IMR-90 (cell line): ENCODE measurements around the gene PAPPA. TPM values are rescaled to one million over a fixed set of nuclear protein-coding genes. Genes with fewer than 3 reads are reported as not detected.

ENCODE experiments used
- ATAC-seq: fragments of 200-7000 bp; cut with Tn5 transposase; 2 replicates; pipeline ENCODE4 v1.9.1; 2020; ENCODE audit warnings: low read depth, mild to moderate bottlenecking, moderate library complexity
- BruUV-seq: library from RNA; stranded (reverse); fragments of 400-500 nt; replicated peaks from 2 replicates; lab custom pipeline; 2021; lab: Mats Ljungman, UMichigan
- CTCF ChIA-PET: fragments of 300-600 bp; formaldehyde crosslinking; extraction: SDS; loops from one replicate; lab custom pipeline; 2021; ENCODE audit warnings: antibody characterized with exemption; lab: Yijun Ruan, JAX
- POLR2A ChIA-PET: fragments of 300-600 bp; sonication (Branson Sonifier 250); formaldehyde crosslinking; loops from one replicate; lab custom pipeline; 2022; ENCODE audit warnings: antibody characterized with exemption; ENCODE audit not compliant: unreplicated experiment; lab: Charles Lee
- DNase-seq: peaks from one replicate; pipeline ENCODE4 v3.0.0; 2013
- H2AFZ ChIP-seq: replicated peaks from 2 replicates; pipeline ENCODE3; 2013; ENCODE audit warnings: low read length, mild to moderate bottlenecking; ENCODE audit not compliant: poor library complexity
- H2AK5ac ChIP-seq: 2 replicates; pipeline ENCODE4 v1.6.1; 2013; ENCODE audit warnings: low read depth, low read length, inconsistent platforms
- H2AK9ac ChIP-seq: replicated peaks from 2 replicates; pipeline ENCODE3; 2013; ENCODE audit warnings: mild to moderate bottlenecking, low read depth, low read length, moderate library complexity; ENCODE audit not compliant: poor library complexity
- H2BK120ac ChIP-seq: 2 replicates; pipeline ENCODE4 v1.6.1; 2013; ENCODE audit warnings: low read depth, low read length, inconsistent platforms
- H2BK15ac ChIP-seq: 3 replicates; pipeline ENCODE4 v1.6.1; 2013; ENCODE audit warnings: low read depth, low read length, inconsistent platforms
- H2BK20ac ChIP-seq: 2 replicates; pipeline ENCODE4 v1.6.1; 2013; ENCODE audit warnings: low read depth, mild to moderate bottlenecking, inconsistent platforms, low read length, moderate library complexity
- H2BK5ac ChIP-seq: 2 replicates; pipeline ENCODE4 v1.6.1; 2013; ENCODE audit warnings: mild to moderate bottlenecking, low read depth, low read length, inconsistent platforms; ENCODE audit not compliant: poor library complexity, severe bottlenecking
- H3K14ac ChIP-seq: replicated peaks from 2 replicates; pipeline ENCODE4 v1.6.1; 2013; ENCODE audit warnings: low read depth, low read length, inconsistent platforms
- H3K18ac ChIP-seq: 2 replicates; pipeline ENCODE4 v1.6.1; 2013; ENCODE audit warnings: low read depth, low read length, control low read depth
- H3K23ac ChIP-seq: 2 replicates; pipeline ENCODE4 v1.6.1; 2013; ENCODE audit warnings: low read depth, low read length, inconsistent platforms
- H3K27ac ChIP-seq: 2 replicates; pipeline ENCODE4 v1.5.1; 2013; ENCODE audit warnings: mild to moderate bottlenecking, control low read depth, low read length; ENCODE audit not compliant: insufficient read depth
- H3K27me3 ChIP-seq: 2 replicates; pipeline ENCODE4 v1.6.1; 2013; ENCODE audit warnings: low read length; ENCODE audit not compliant: control insufficient read depth, insufficient read depth
- H3K36me3 ChIP-seq: 2 replicates; pipeline ENCODE4 v1.6.1; 2013; ENCODE audit warnings: low read length, mixed read lengths; ENCODE audit not compliant: control insufficient read depth, insufficient read depth
- H3K4ac ChIP-seq: 2 replicates; pipeline ENCODE4 v1.6.1; 2013; ENCODE audit warnings: low read depth, low read length, inconsistent platforms
- H3K4me1 ChIP-seq: 2 replicates; pipeline ENCODE4 v1.6.1; 2013; ENCODE audit warnings: low read length, mixed read lengths; ENCODE audit not compliant: control insufficient read depth, insufficient read depth
- H3K4me2 ChIP-seq: 2 replicates; pipeline ENCODE4 v1.6.1; 2013; ENCODE audit warnings: low read depth, mild to moderate bottlenecking, control low read depth, low read length, moderate library complexity
- H3K4me3 ChIP-seq: 2 replicates; pipeline ENCODE4 v1.5.1; 2013; ENCODE audit warnings: low read depth, mild to moderate bottlenecking, control low read depth, low read length, moderate library complexity; ENCODE audit not compliant: insufficient read depth
- H3K56ac ChIP-seq: 2 replicates; pipeline ENCODE4 v1.6.1; 2013; ENCODE audit warnings: low read length, inconsistent platforms; ENCODE audit not compliant: insufficient read depth; ENCODE audit errors: extremely low read depth
- H3K79me1 ChIP-seq, 2 experiments: 2 replicates each; pipeline ENCODE4 v1.6.1; 2013; ENCODE audit warnings: low read length in 2 of 2, inconsistent platforms in 1 of 2, low read depth in 1 of 2
- H3K9ac ChIP-seq: 2 replicates; pipeline ENCODE4 v1.6.1; 2013; ENCODE audit warnings: low read depth, low read length, control low read depth
- H3K9me1 ChIP-seq: 2 replicates; pipeline ENCODE4 v1.6.1; 2013; ENCODE audit warnings: low read length, inconsistent platforms; ENCODE audit not compliant: insufficient read depth
- H3K9me3 ChIP-seq: 2 replicates; pipeline ENCODE4 v1.6.1; 2013; ENCODE audit warnings: low read length; ENCODE audit not compliant: control insufficient read depth, insufficient read depth
- H4K20me1 ChIP-seq: 2 replicates; pipeline ENCODE4 v1.6.1; 2013; ENCODE audit warnings: low read length, inconsistent platforms; ENCODE audit not compliant: insufficient read depth
- H4K5ac ChIP-seq: 2 replicates; pipeline ENCODE4 v1.6.1; 2013; ENCODE audit warnings: mild to moderate bottlenecking, low read depth, low read length, control low read depth
- H4K8ac ChIP-seq, 2 experiments: 2 replicates each; pipeline ENCODE4 v1.6.1; 2013; ENCODE audit warnings: low read depth in 2 of 2, low read length in 2 of 2, control low read depth in 1 of 2, inconsistent platforms in 1 of 2
- H4K91ac ChIP-seq: 2 replicates; pipeline ENCODE4 v1.6.1; 2013; ENCODE audit warnings: low read depth, low read length, inconsistent platforms; ENCODE audit not compliant: insufficient read depth
- CTCF ChIP-seq: conservative IDR thresholded peaks from 2 replicates; pipeline ENCODE4 v1.5.1; 2012; ENCODE audit warnings: mild to moderate bottlenecking, low read depth, low read length, improper control_type of control experiment
- MAZ ChIP-seq: IDR thresholded peaks from 2 replicates; pipeline ENCODE4 v1.6.1; 2012; ENCODE audit warnings: low read depth, mild to moderate bottlenecking, low read length, improper control_type of control experiment, moderate library complexity, borderline replicate concordance
- POLR2A ChIP-seq: IDR thresholded peaks from 2 replicates; pipeline ENCODE4 v1.6.1; 2012; ENCODE audit warnings: mild to moderate bottlenecking, low read depth, low read length
- RAD21 ChIP-seq: IDR thresholded peaks from 2 replicates; pipeline ENCODE4 v1.6.1; 2012; ENCODE audit warnings: low read length, improper control_type of control experiment
- WGBS, 2 experiments: methylation state at CpG; one replicate each; pipeline versions ENCODE4 v1.1.5 to v1.1.7; 2013; ENCODE audit warnings: missing lambda C conversion rate in 2 of 2; ENCODE audit not compliant: insufficient read length in 1 of 2; ENCODE audit errors: extremely low coverage in 2 of 2; 5-methylcytosine and 5-hydroxymethylcytosine counted together
- dilution Hi-C: fragments of 300-500 bp; cut with HindIII; formaldehyde crosslinking; loops from one replicate; pipeline ENCODE4 v1.14.3; 2018; ENCODE audit warnings: low sequenced_read_pairs; ENCODE audit not compliant: unreplicated experiment
- in situ Hi-C: fragments of 300-500 bp; cut with MboI; formaldehyde crosslinking; loops from 3 replicates; pipeline ENCODE4 v1.14.3; 2019; ENCODE audit warnings: low sequenced_read_pairs, inconsistent platforms, mixed read lengths
- intact Hi-C: fragments of 100-400 bp; cut with micrococcal nuclease; formaldehyde crosslinking; loops from 2 replicates; pipeline ENCODE4 v1.10.0; 2022
- polyA plus RNA-seq, 3 experiments: library from polyadenylated mRNA; depleted of rRNA; stranded (reverse); fragments of >200 nt; gene quantifications; 2 replicates each; pipeline ENCODE4 v1.2.3, GENCODE V29; 2012; ENCODE audit warnings: low replicate concordance in 1 of 3
- total RNA-seq: library from RNA; depleted of rRNA; stranded (reverse); fragments of >200 nt; gene quantifications from 2 replicates; pipeline ENCODE4 v1.2.3, GENCODE V29; 2012

PAPPA gene
- total and polyA plus RNA-seq, 2 of the 4 experiments (the other 2 are of a cell fraction), result 8.3 to 12.4 TPM

- H3K4me1 ChIP-seq, result peaks cover 10% of the 10 kb centered on the region
- no peak overlapping the region for H2BK120ac ChIP-seq
- in situ Hi-C loops, result no loop called here
- H4K20me1 ChIP-seq, result peaks cover 4% of the 10 kb centered on the region; the same call in 1 of the 2 replicates
- H3K36me3 ChIP-seq, result peaks cover 78% of the 10 kb centered on the region
- intact Hi-C loops, result loop anchor here (5.0 kb wide), 1 partner anchor 207 kb away; no protein-coding TSS in a partner anchor
- H4K5ac ChIP-seq, result no peak overlapping the region
- H3K27ac ChIP-seq, result peak overlapping the region; percentile 9; the same call in 1 of the 2 replicates
- H3K14ac ChIP-seq, result no peak overlapping the region
- ATAC-seq (peak; percentile 84), DNase-seq (peak; percentile 78)
- no peak overlapping the region for H4K8ac ChIP-seq
- no peak overlapping the region for H2AK9ac ChIP-seq
- peak overlapping the region; percentile 30; the same call in 1 of the 2 replicates for H3K4me2 ChIP-seq
- no peak overlapping the region for H2BK5ac ChIP-seq
- TF ChIP-seq CTCF (0 out of 2 replicates have a peak, but pooled peaks have one; percentile 11), MAZ (peak; percentile 57; the same call in 1 of the 2 replicates), POLR2A (no peak), RAD21 (peak; percentile 28)
- H3K18ac ChIP-seq, result no peak overlapping the region; the same call in 1 of the 2 replicates
- no peak overlapping the region for H3K4me3 ChIP-seq
- no peak overlapping the region for H3K56ac ChIP-seq
- dilution Hi-C loops, result no loop called here
- H3K9me3 ChIP-seq, result no peaks in the 10 kb centered on the region
- 0 out of 2 replicates have a peak overlapping the region, but pooled peaks have one; percentile 44 for H2AK5ac ChIP-seq
- peak overlapping the region; percentile 44; the same call in 1 of the 2 replicates for H3K23ac ChIP-seq
- BruUV-seq, result no TSS peak
- no peak overlapping the region for H3K9ac ChIP-seq
- WGBS, 2 experiments, result no CpG with 5 or more reads among the region's 9 CpGs
- H3K27me3 ChIP-seq, result no peaks in the 10 kb centered on the region
- no peak overlapping the region for H2BK15ac ChIP-seq
- no peak overlapping the region for H2BK20ac ChIP-seq
- H3K79me1 ChIP-seq, result 0 out of 4 replicates have a peak, but pooled peaks cover 0 to 5% of the 10 kb centered on the region in 2 experiments
- H4K91ac ChIP-seq, result no peak overlapping the region; the same call in 1 of the 2 replicates
- peaks cover 10% of the 10 kb centered on the region for H3K9me1 ChIP-seq
- CTCF ChIA-PET, result no interaction called here
- H3K4ac ChIP-seq, result 0 out of 2 replicates have a peak overlapping the region, but pooled peaks have one; percentile 43
- H2AFZ ChIP-seq, result peak overlapping the region; percentile 71
- POLR2A ChIA-PET, result interaction anchor here (0.6 kb wide), 1 partner anchor 903 kb away, joined by 5 read pairs; no protein-coding TSS in a partner anchor
Measured at GRCh38 chr9:116365056-116365471, 211.5 kb downstream of the PAPPA start.
